Measurements from ENCODE around the gene DPP4.

- TF ChIP-seq, protein P1, sequence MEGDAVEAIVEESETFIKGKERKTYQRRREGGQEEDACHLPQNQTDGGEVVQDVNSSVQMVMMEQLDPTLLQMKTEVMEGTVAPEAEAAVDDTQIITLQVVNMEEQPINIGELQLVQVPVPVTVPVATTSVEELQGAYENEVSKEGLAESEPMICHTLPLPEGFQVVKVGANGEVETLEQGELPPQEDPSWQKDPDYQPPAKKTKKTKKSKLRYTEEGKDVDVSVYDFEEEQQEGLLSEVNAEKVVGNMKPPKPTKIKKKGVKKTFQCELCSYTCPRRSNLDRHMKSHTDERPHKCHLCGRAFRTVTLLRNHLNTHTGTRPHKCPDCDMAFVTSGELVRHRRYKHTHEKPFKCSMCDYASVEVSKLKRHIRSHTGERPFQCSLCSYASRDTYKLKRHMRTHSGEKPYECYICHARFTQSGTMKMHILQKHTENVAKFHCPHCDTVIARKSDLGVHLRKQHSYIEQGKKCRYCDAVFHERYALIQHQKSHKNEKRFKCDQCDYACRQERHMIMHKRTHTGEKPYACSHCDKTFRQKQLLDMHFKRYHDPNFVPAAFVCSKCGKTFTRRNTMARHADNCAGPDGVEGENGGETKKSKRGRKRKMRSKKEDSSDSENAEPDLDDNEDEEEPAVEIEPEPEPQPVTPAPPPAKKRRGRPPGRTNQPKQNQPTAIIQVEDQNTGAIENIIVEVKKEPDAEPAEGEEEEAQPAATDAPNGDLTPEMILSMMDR (optimal IDR thresholded peaks at IDR 0.05 in 1 of 3, IDR thresholded peaks at IDR 0.05 in 1 of 3, conservative IDR thresholded peaks at IDR 0.05 in 1 of 3; ENCODE audit: extremely low read depth in 1 of 3, insufficient read depth in 2 of 3, low read length in 3 of 3): no peak
- TF ChIP-seq EZH2 (IDR thresholded peaks at IDR 0.05; ENCODE audit: low read length): no peak
Measured at GRCh38 chr2:162041485-162041884, 32.5 kb downstream of the DPP4 start.

All from keratinocyte (primary cell).